DND-41 (cell line): Measurements from ENCODE around the gene AIF1.

Source experiments
- ATAC-seq: fragments of 200-7000 bp; cut with Tn5 transposase; 3 replicates; pipeline ENCODE4 v1.9.1; 2021; ENCODE audit warnings: low read depth; ENCODE audit not compliant: insufficient read depth
- DNase-seq: peaks from one replicate; pipeline ENCODE4 v3.0.0-alpha.2; 2020
- H2AFZ ChIP-seq: 2 replicates; pipeline ENCODE4 v1.6.0; 2012; ENCODE audit warnings: low read depth, low read length
- H3K27ac ChIP-seq: 2 replicates; pipeline ENCODE4 v1.5.1; 2012; ENCODE audit warnings: low read length, inconsistent platforms
- H3K27me3 ChIP-seq: fragments of 200-600 bp; sonication (generic); 2 replicates; pipeline ENCODE4 v1.6.0; 2012; ENCODE audit warnings: low read length, mild to moderate bottlenecking, inconsistent platforms; ENCODE audit not compliant: insufficient read depth, poor library complexity
- H3K36me3 ChIP-seq: 2 replicates; pipeline ENCODE4 v1.5.1; 2012; ENCODE audit warnings: low read length, inconsistent platforms; ENCODE audit not compliant: insufficient read depth
- H3K4me1 ChIP-seq: 2 replicates; pipeline ENCODE4 v1.5.1; 2012; ENCODE audit warnings: mild to moderate bottlenecking, low read length; ENCODE audit not compliant: insufficient read depth
- H3K4me2 ChIP-seq: 2 replicates; pipeline ENCODE4 v1.6.0; 2012; ENCODE audit warnings: mild to moderate bottlenecking, moderate library complexity, low read length, inconsistent platforms; ENCODE audit not compliant: insufficient read depth
- H3K4me3 ChIP-seq, 2 experiments: fragments of 200-600 bp in 1 of 2; shearing (Covaris generic) in 1 of 2; 2 replicates each; pipeline ENCODE4 v1.5.1; 2012 to 2016; ENCODE audit warnings: inconsistent platforms in 2 of 2, low read length in 2 of 2, mild to moderate bottlenecking in 2 of 2, low read depth in 1 of 2, moderate library complexity in 1 of 2
- H3K79me2 ChIP-seq: 2 replicates; pipeline ENCODE4 v1.6.0; 2012; ENCODE audit warnings: low read length, inconsistent platforms; ENCODE audit not compliant: insufficient read depth
- H3K9ac ChIP-seq: 2 replicates; pipeline ENCODE4 v1.6.0; 2012; ENCODE audit warnings: low read depth, mild to moderate bottlenecking, inconsistent platforms, low read length, moderate library complexity
- H3K9me3 ChIP-seq: 2 replicates; pipeline ENCODE4 v1.5.1; 2012; ENCODE audit warnings: low read length, moderate library complexity, mild to moderate bottlenecking, inconsistent platforms; ENCODE audit not compliant: insufficient read depth, severe bottlenecking
- H4K20me1 ChIP-seq: 2 replicates; pipeline ENCODE4 v1.6.0; 2012; ENCODE audit warnings: low read length; ENCODE audit not compliant: insufficient read depth
- CTCF ChIP-seq: IDR thresholded peaks from 2 replicates; pipeline ENCODE4 v1.5.1; 2012; ENCODE audit warnings: borderline replicate concordance, low read length, moderate library complexity, mild to moderate bottlenecking; ENCODE audit not compliant: poor library complexity, severe bottlenecking; ENCODE audit errors: extremely low read depth
- EZH2 ChIP-seq: IDR thresholded peaks from 3 replicates; pipeline ENCODE4 v1.6.1; 2012; ENCODE audit warnings: borderline replicate concordance, low read depth, mild to moderate bottlenecking, moderate library complexity, low read length, inconsistent platforms; ENCODE audit not compliant: severe bottlenecking

Gene AIF1

GRCh38 chr6:31569861-31570536, 45.0 kb upstream of the AIF1 start:
- ATAC-seq (no peak), DNase-seq (no peak)
- no peak for TF ChIP-seq EZH2
- no peak for TF ChIP-seq CTCF
- Histone ChIP-seq H3K4me2 (no peak overlapping the region), H3K4me3 (no peak overlapping the region), H3K79me2 (no peaks in the 10 kb centered on the region), H3K27me3 (no peaks in the 10 kb centered on the region), H4K20me1 (no peaks in the 10 kb centered on the region), H2AFZ (no peak overlapping the region), H3K9ac (no peak overlapping the region), H3K4me1 (peaks cover 7% of the 10 kb centered on the region), H3K36me3 (no peaks in the 10 kb centered on the region), H3K27ac (no peak overlapping the region), H3K9me3 (no peaks in the 10 kb centered on the region)

- Histone ChIP-seq H3K79me2 (no peaks in the 10 kb centered on the region), H3K9ac (no peak within 1 kb of the TSS), H3K4me3 (no peak within 1 kb of the TSS), H2AFZ (no peak within 1 kb of the TSS), H3K9me3 (no peaks in the 10 kb centered on the region), H3K4me1 (peaks cover 28% of the 10 kb centered on the region), H4K20me1 (no peaks in the 10 kb centered on the region), H3K27me3 (no peaks in the 10 kb centered on the region), H3K4me2 (no peak within 1 kb of the TSS), H3K27ac (no peak within 1 kb of the TSS), H3K36me3 (no peaks in the 10 kb centered on the region)
- ATAC-seq: no peak
- DNase-seq: no peak
- TF ChIP-seq EZH2: no peak
Measured at GRCh38 chr6:31572041-31572911, 42.8 kb upstream of the AIF1 start, which contains the start of gene LTA. Gene LTA (plus strand): TSS chr6:31572289. CDS start chr6:31572743, 454 bp downstream.

- Histone ChIP-seq H3K4me1 (peaks cover 28% of the 10 kb centered on the region), H3K9ac (no peak overlapping the region), H3K9me3 (no peaks in the 10 kb centered on the region), H3K36me3 (no peaks in the 10 kb centered on the region), H3K4me2 (no peak overlapping the region), H2AFZ (no peak overlapping the region), H3K27me3 (no peaks in the 10 kb centered on the region), H3K4me3 (no peak overlapping the region), H3K79me2 (no peaks in the 10 kb centered on the region), H3K27ac (no peak overlapping the region), H4K20me1 (no peaks in the 10 kb centered on the region)
- no peak for DNase-seq
- no peak for TF ChIP-seq CTCF
- no peak for TF ChIP-seq EZH2
- ATAC-seq: no peak
Measured at GRCh38 chr6:31573239-31574105, 41.6 kb upstream of the AIF1 start.
